Activated gamma-delta T cell (primary cell): ENCODE measurements around the gene MARK3.

Source experiments
- DNase-seq: peaks from one replicate; lab custom pipeline; 2025; lab: John Stamatoyannopoulos, UW

Gene MARK3

GRCh38 chr14:103442288-103442687 lies 57.1 kb downstream of the MARK3 start:
- no peak for DNase-seq

- DNase-seq, result no peak
Measured at GRCh38 chr14:103443111-103443510, 57.9 kb downstream of the MARK3 start.

GRCh38 chr14:103444837-103445524 lies 59.8 kb downstream of the MARK3 start:
- DNase-seq, result no peak

GRCh38 chr14:103445806-103446205 lies 60.6 kb downstream of the MARK3 start:
- DNase-seq, result no peak

GRCh38 chr14:103448097-103448496 lies 62.9 kb downstream of the MARK3 start:
- no peak for DNase-seq

- DNase-seq, result no peak
Measured at GRCh38 chr14:103449634-103450161, 64.5 kb downstream of the MARK3 start.

GRCh38 chr14:103450416-103450815 lies 65.2 kb downstream of the MARK3 start:
- no peak for DNase-seq

GRCh38 chr14:103451401-103451800 lies 66.2 kb downstream of the MARK3 start:
- DNase-seq, result no peak

- no peak for DNase-seq
Measured at GRCh38 chr14:103453791-103454190, 68.6 kb downstream of the MARK3 start.

- DNase-seq, result no peak
Measured at GRCh38 chr14:103456167-103456835, 71.1 kb downstream of the MARK3 start.

GRCh38 chr14:103460415-103460814 lies 75.2 kb downstream of the MARK3 start:
- no peak for DNase-seq

GRCh38 chr14:103463149-103463548 lies 77.9 kb downstream of the MARK3 start:
- DNase-seq, result no peak

GRCh38 chr14:103463851-103464250 lies 78.6 kb downstream of the MARK3 start:
- no peak for DNase-seq

GRCh38 chr14:103472939-103473338 lies 87.7 kb downstream of the MARK3 start:
- DNase-seq, result no peak

GRCh38 chr14:103474893-103475292 lies 89.7 kb downstream of the MARK3 start:
- DNase-seq, result no peak

- no peak for DNase-seq
Measured at GRCh38 chr14:103476065-103476464, 90.8 kb downstream of the MARK3 start.

GRCh38 chr14:103476631-103477030 lies 91.4 kb downstream of the MARK3 start:
- DNase-seq, result no peak

GRCh38 chr14:103480595-103480994 lies 95.4 kb downstream of the MARK3 start:
- no peak for DNase-seq

GRCh38 chr14:103483600-103483999 lies 98.4 kb downstream of the MARK3 start:
- no peak for DNase-seq

GRCh38 chr14:103485504-103485903 lies 100.3 kb downstream of the MARK3 start:
- no peak for DNase-seq

GRCh38 chr14:103488071-103488470 lies 102.9 kb downstream of the MARK3 start:
- DNase-seq, result no peak

- DNase-seq, result no peak
Measured at GRCh38 chr14:103488960-103489359, 103.7 kb downstream of the MARK3 start.

- no peak for DNase-seq
Measured at GRCh38 chr14:103489621-103490020, 104.4 kb downstream of the MARK3 start.
